MM.1S (cell line): ENCODE results near the gene WNT2.

Experiments
- DNase-seq: peaks from one replicate; pipeline ENCODE4 v3.0.0-alpha.2; 2015
- H2AFZ ChIP-seq: fragments of 300-600 bp; sonication (generic); 2 replicates; pipeline ENCODE4 v1.6.0; 2016; ENCODE audit warnings: antibody characterized with exemption, low read length
- H3F3A ChIP-seq: fragments of 300-600 bp; sonication (generic); 2 replicates; pipeline ENCODE4 v1.6.1; 2016; ENCODE audit warnings: mild to moderate bottlenecking, antibody characterized with exemption, low read length, moderate library complexity, mixed read lengths; ENCODE audit not compliant: insufficient read depth
- H3K27ac ChIP-seq: fragments of 300-600 bp; sonication (generic); 2 replicates; pipeline ENCODE4 v1.5.1; 2016; ENCODE audit warnings: mild to moderate bottlenecking, low read length
- H3K27me3 ChIP-seq: fragments of 300-600 bp; sonication (generic); replicated peaks from 2 replicates; pipeline ENCODE4 v1.6.0; 2016; ENCODE audit warnings: low read length; ENCODE audit not compliant: insufficient read depth
- H3K36me3 ChIP-seq: fragments of 300-600 bp; sonication (generic); replicated peaks from 2 replicates; pipeline ENCODE4 v1.6.1; 2016; ENCODE audit warnings: mild to moderate bottlenecking, low read length, mixed read lengths; ENCODE audit not compliant: insufficient read depth
- H3K4me1 ChIP-seq: fragments of 300-600 bp; sonication (generic); 2 replicates; pipeline ENCODE4 v1.6.1; 2016; ENCODE audit warnings: low read length, mixed read lengths
- H3K4me2 ChIP-seq: fragments of 300-600 bp; sonication (generic); 2 replicates; pipeline ENCODE4 v1.6.0; 2016; ENCODE audit warnings: low read depth, low read length
- H3K4me3 ChIP-seq: fragments of 300-600 bp; sonication (generic); 2 replicates; pipeline ENCODE4 v1.5.1; 2016; ENCODE audit warnings: low read length, mixed read lengths
- H3K79me2 ChIP-seq: fragments of 300-600 bp; sonication (generic); 2 replicates; pipeline ENCODE4 v1.6.1; 2016; ENCODE audit warnings: mixed run types, low read length, mixed read lengths
- H3K9ac ChIP-seq: fragments of 300-600 bp; sonication (generic); 2 replicates; pipeline ENCODE4 v1.6.1; 2016; ENCODE audit warnings: low read length, mixed read lengths
- H3K9me2 ChIP-seq: fragments of 300-600 bp; sonication (generic); replicated peaks from 2 replicates; pipeline ENCODE4 v1.6.1; 2016; ENCODE audit warnings: mild to moderate bottlenecking, low read length, mixed read lengths; ENCODE audit not compliant: insufficient read depth
- H3K9me3 ChIP-seq: fragments of 300-600 bp; sonication (generic); replicated peaks from 2 replicates; pipeline ENCODE4 v1.6.1; 2016; ENCODE audit warnings: mild to moderate bottlenecking, low read length, mixed read lengths; ENCODE audit not compliant: insufficient read depth
- H4K20me1 ChIP-seq: fragments of 300-600 bp; sonication (generic); 2 replicates; pipeline ENCODE4 v1.6.1; 2016; ENCODE audit warnings: mild to moderate bottlenecking, low read length, moderate library complexity, mixed read lengths; ENCODE audit not compliant: insufficient read depth
- EZH2 ChIP-seq: fragments of 300-600 bp; sonication (generic); optimal IDR thresholded peaks from 2 replicates; pipeline ENCODE3; 2017; ENCODE audit warnings: low read depth, mild to moderate bottlenecking, antibody characterized with exemption, low read length, mixed read lengths
- EZH2phosphoT487 ChIP-seq: fragments of 300-600 bp; sonication (generic); IDR thresholded peaks from 2 replicates; pipeline ENCODE4 v1.6.1; 2018; ENCODE audit warnings: antibody characterized with exemption, low read length
- TF ChIP-seq, protein P1 (sequence below): fragments of 300-600 bp; sonication (generic); IDR thresholded peaks from 2 replicates; pipeline ENCODE4 v1.5.1; 2016; ENCODE audit warnings: antibody characterized with exemption, low read length, mixed read lengths

Gene WNT2

DNA sequence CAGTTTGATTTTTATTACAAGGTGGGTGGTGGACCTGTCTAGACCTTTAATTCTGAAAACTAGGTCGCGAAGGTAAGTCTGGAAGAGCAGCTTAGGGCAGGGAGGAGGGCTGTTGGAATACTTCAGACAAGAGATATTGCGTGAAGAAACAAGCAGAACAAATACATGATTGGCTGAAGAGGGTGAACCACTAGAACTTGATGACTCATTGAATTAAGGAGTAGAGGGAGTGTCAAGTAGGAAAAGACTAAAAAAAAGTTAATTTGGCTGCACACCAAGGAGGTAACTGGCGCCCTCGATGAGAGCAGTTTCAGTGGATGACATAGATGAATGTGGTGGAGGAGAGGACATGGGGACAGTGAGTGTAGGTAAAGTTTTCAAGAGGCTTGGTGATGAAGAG, 41.3 kb downstream of the WNT2 start:
- H3K4me3 ChIP-seq: no peak overlapping the region
- no peak for DNase-seq
- no peaks in the 10 kb centered on the region for H3K79me2 ChIP-seq
- no peak overlapping the region for H2AFZ ChIP-seq
- H3K4me2 ChIP-seq: no peak overlapping the region
- H3K9ac ChIP-seq: no peak overlapping the region
- no peaks in the 10 kb centered on the region for H3F3A ChIP-seq
- no peaks in the 10 kb centered on the region for H3K9me2 ChIP-seq
- no peak for TF ChIP-seq EZH2
- TF ChIP-seq, protein P1, sequence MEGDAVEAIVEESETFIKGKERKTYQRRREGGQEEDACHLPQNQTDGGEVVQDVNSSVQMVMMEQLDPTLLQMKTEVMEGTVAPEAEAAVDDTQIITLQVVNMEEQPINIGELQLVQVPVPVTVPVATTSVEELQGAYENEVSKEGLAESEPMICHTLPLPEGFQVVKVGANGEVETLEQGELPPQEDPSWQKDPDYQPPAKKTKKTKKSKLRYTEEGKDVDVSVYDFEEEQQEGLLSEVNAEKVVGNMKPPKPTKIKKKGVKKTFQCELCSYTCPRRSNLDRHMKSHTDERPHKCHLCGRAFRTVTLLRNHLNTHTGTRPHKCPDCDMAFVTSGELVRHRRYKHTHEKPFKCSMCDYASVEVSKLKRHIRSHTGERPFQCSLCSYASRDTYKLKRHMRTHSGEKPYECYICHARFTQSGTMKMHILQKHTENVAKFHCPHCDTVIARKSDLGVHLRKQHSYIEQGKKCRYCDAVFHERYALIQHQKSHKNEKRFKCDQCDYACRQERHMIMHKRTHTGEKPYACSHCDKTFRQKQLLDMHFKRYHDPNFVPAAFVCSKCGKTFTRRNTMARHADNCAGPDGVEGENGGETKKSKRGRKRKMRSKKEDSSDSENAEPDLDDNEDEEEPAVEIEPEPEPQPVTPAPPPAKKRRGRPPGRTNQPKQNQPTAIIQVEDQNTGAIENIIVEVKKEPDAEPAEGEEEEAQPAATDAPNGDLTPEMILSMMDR: no peak
- no peak for TF ChIP-seq EZH2phosphoT487
- H3K36me3 ChIP-seq: no peaks in the 10 kb centered on the region
- H3K27ac ChIP-seq: no peak overlapping the region
- no peaks in the 10 kb centered on the region for H4K20me1 ChIP-seq
- no peaks in the 10 kb centered on the region for H3K4me1 ChIP-seq
- no peaks in the 10 kb centered on the region for H3K27me3 ChIP-seq
- H3K9me3 ChIP-seq: no peaks in the 10 kb centered on the region

DNA sequence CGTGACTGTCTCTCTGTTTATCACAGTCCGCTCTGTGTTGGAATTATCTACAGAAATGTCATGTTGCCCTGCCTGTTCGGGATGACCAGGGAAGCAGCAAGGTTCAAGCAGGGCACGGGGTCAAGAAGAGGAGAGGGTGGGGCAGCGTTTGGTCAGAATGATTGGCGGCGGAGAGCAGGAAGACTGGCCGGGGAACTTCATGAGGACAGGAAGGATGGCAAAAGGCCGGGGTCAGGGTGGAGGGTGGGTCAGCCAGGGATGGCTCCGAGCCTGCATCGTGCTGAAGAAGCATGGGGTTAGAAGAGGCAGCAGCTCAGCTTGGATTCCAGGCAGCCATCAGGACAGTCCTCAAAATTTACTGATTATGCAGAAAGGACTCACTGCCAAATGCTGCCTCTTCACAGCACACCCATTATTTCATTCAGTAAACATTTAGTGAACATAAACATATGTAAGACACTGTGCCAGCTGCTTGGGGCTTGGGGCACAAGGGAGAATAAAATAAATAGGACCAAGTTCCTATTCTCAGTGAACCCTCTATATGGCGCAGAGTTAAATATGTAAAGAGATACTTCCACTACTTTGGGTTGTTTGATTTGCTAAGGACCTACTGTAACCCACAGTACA, 42.8 kb downstream of the WNT2 start:
- Histone ChIP-seq H3K9me2 (no peaks in the 10 kb centered on the region), H3K27ac (no peak overlapping the region), H3K4me3 (no peak overlapping the region), H3K4me1 (no peaks in the 10 kb centered on the region), H3K9ac (no peak overlapping the region), H3K9me3 (no peaks in the 10 kb centered on the region), H3K79me2 (no peaks in the 10 kb centered on the region), H3F3A (no peaks in the 10 kb centered on the region), H3K4me2 (no peak overlapping the region), H3K27me3 (no peaks in the 10 kb centered on the region), H2AFZ (no peak overlapping the region), H3K36me3 (no peaks in the 10 kb centered on the region), H4K20me1 (no peaks in the 10 kb centered on the region)
- DNase-seq: no peak
- no peak for TF ChIP-seq EZH2
- no peak for TF ChIP-seq EZH2phosphoT487
- TF ChIP-seq, protein P1: no peak

DNA sequence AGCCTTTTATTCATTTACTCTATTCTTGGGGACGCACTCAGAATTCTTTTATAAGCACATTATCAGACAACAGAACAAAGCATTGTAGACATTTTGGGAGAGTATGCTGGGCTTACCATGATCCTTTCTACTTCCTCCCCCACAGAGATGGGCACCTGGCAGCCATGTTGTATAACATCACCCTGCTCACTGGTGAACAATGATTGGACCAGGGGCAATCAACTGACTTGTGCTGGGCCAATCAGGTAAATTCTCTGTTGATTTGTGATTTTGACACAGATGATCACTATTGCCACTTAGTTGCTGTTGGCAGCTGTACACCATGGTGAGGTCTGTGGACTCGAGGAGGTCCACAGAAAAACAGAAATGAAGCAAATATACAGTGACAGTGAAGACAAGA, 43.7 kb downstream of the WNT2 start:
- H3K27me3 ChIP-seq: no peaks in the 10 kb centered on the region
- H3K4me3 ChIP-seq: no peak overlapping the region
- DNase-seq: no peak
- no peaks in the 10 kb centered on the region for H3K36me3 ChIP-seq
- H3K79me2 ChIP-seq: no peaks in the 10 kb centered on the region
- no peaks in the 10 kb centered on the region for H3F3A ChIP-seq
- no peak overlapping the region for H3K4me2 ChIP-seq
- H2AFZ ChIP-seq: no peak overlapping the region
- H3K9ac ChIP-seq: no peak overlapping the region
- H3K9me3 ChIP-seq: no peaks in the 10 kb centered on the region
- TF ChIP-seq EZH2phosphoT487 (no peak), EZH2 (no peak)
- TF ChIP-seq, protein P1: no peak
- H4K20me1 ChIP-seq: no peaks in the 10 kb centered on the region
- no peak overlapping the region for H3K27ac ChIP-seq
- H3K4me1 ChIP-seq: no peaks in the 10 kb centered on the region
- H3K9me2 ChIP-seq: no peaks in the 10 kb centered on the region
